ENCODE measurements around the gene SUFU. TPM values are rescaled to one million over a fixed set of nuclear protein-coding genes. Genes with fewer than 3 reads are reported as not detected.

Gene SUFU
- total RNA-seq, 1 donor = 3.6 TPM

DNA sequence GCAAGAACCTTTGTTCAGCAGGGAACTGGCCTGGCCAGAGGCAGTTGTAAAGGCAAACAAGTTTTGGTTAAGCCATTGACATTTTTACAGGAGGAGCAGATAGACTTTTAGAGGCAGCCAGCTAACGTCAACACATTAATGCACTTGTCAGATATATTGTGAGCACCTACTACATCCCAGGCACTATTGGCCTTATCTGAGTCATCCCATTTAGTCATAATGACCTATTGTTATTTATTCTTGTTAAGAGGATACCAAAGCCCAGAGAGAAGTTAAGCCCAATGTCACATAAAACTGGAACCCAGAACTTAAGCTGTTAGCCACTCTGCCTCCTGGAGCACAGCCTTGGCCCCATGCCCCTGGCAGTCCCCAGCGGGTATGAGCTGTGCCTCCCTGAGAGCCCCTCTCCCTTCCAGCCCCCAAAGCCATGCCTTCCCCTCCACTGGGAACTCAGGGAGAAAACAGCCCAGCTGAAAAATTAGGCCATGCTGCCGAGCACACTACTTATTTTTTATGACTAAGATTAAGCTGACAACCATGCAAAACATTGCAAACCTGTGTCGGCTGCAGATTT is 107.8 kb downstream of the SUFU start:
- Histone ChIP-seq H3K27me3 (ENCODE audit: insufficient read depth, low read length) (no peaks in the 10 kb centered on the region), H3K4me3 (ENCODE audit: insufficient read depth, low read length) (no peak overlapping the region), H4K20me1 (ENCODE audit: insufficient read depth, low read length) (no peaks in the 10 kb centered on the region), H3K36me3 (ENCODE audit: insufficient read depth, low read length) (no peaks in the 10 kb centered on the region), H3K4me2 (ENCODE audit: insufficient read depth, low read length) (no peak overlapping the region), H2AFZ (ENCODE audit: low read length) (no peak overlapping the region), H3K4me1 (ENCODE audit: insufficient read depth, low read length) (peaks cover 10% of the 10 kb centered on the region), H3K9me3 (ENCODE audit: low read depth, low read length) (no peaks in the 10 kb centered on the region), H3K27ac (ENCODE audit: low read depth, low read length) (no peak overlapping the region), H3K79me2 (ENCODE audit: insufficient read depth, low read length) (no peaks in the 10 kb centered on the region)
- TF ChIP-seq CTCF (IDR thresholded peaks at IDR 0.05; ENCODE audit: extremely low read depth, low read depth, low read length) = no peak
- DNase-seq (ENCODE audit: insufficient read length, low spot score, missing footprints) = no peak

- Histone ChIP-seq H3K79me2 (ENCODE audit: insufficient read depth, low read length) (no peaks in the 10 kb centered on the region), H3K4me3 (ENCODE audit: insufficient read depth, low read length) (no peak overlapping the region), H3K9me3 (ENCODE audit: low read depth, low read length) (no peaks in the 10 kb centered on the region), H3K27me3 (ENCODE audit: insufficient read depth, low read length) (no peaks in the 10 kb centered on the region), H3K36me3 (ENCODE audit: insufficient read depth, low read length) (peaks cover 4% of the 10 kb centered on the region), H3K4me2 (ENCODE audit: insufficient read depth, low read length) (no peak overlapping the region), H4K20me1 (ENCODE audit: insufficient read depth, low read length) (no peaks in the 10 kb centered on the region), H3K27ac (ENCODE audit: low read depth, low read length) (no peak overlapping the region), H2AFZ (ENCODE audit: low read length) (no peak overlapping the region), H3K4me1 (ENCODE audit: insufficient read depth, low read length) (peaks cover 10% of the 10 kb centered on the region)
- no peak for DNase-seq (ENCODE audit: insufficient read length, low spot score, missing footprints)
- no peak for TF ChIP-seq CTCF (IDR thresholded peaks at IDR 0.05; ENCODE audit: extremely low read depth, low read depth, low read length)
Observed at GRCh38 chr10:102612964-102613275, 109.1 kb downstream of the SUFU start.

DNA sequence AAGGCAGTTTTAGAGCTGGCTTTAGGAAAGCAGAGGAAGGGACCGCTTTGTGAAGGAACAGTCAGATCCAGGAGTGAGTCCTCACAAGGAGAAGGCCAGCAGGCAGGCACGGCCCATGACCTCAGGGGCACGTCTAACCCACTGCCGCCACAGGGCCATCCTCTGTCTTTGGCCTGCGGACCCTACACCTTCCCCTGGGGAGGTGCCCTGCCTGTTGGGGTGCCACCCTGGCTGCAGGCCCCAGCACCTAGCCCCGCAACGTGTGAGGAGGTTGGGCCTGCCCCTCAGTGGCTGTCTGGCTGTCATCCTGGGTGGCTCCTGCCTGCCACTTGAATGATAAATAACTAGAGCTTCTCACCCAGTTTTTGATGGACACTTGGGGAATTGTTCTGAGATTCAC is 109.5 kb downstream of the SUFU start:
- peaks cover 6% of the 10 kb centered on the region for H3K36me3 ChIP-seq (ENCODE audit: insufficient read depth, low read length)
- TF ChIP-seq CTCF (IDR thresholded peaks at IDR 0.05; ENCODE audit: extremely low read depth, low read depth, low read length) = no peak
- no peak overlapping the region for H3K4me2 ChIP-seq (ENCODE audit: insufficient read depth, low read length)
- H3K9me3 ChIP-seq (ENCODE audit: low read depth, low read length) = no peaks in the 10 kb centered on the region
- H3K79me2 ChIP-seq (ENCODE audit: insufficient read depth, low read length) = no peaks in the 10 kb centered on the region
- no peaks in the 10 kb centered on the region for H4K20me1 ChIP-seq (ENCODE audit: insufficient read depth, low read length)
- H2AFZ ChIP-seq (ENCODE audit: low read length) = no peak overlapping the region
- H3K27me3 ChIP-seq (ENCODE audit: insufficient read depth, low read length) = no peaks in the 10 kb centered on the region
- no peak for DNase-seq (ENCODE audit: insufficient read length, low spot score, missing footprints)
- H3K4me3 ChIP-seq (ENCODE audit: insufficient read depth, low read length) = no peak overlapping the region
- no peak overlapping the region for H3K27ac ChIP-seq (ENCODE audit: low read depth, low read length)
- peaks cover 10% of the 10 kb centered on the region for H3K4me1 ChIP-seq (ENCODE audit: insufficient read depth, low read length)

GRCh38 chr10:102613785-102614184 is 110.0 kb downstream of the SUFU start:
- no peaks in the 10 kb centered on the region for H4K20me1 ChIP-seq (ENCODE audit: insufficient read depth, low read length)
- H3K27ac ChIP-seq (ENCODE audit: low read depth, low read length) = no peak overlapping the region
- no peak for TF ChIP-seq CTCF (IDR thresholded peaks at IDR 0.05; ENCODE audit: extremely low read depth, low read depth, low read length)
- peaks cover 6% of the 10 kb centered on the region for H3K36me3 ChIP-seq (ENCODE audit: insufficient read depth, low read length)
- no peak overlapping the region for H2AFZ ChIP-seq (ENCODE audit: low read length)
- H3K4me3 ChIP-seq (ENCODE audit: insufficient read depth, low read length) = no peak overlapping the region
- no peak for DNase-seq (ENCODE audit: insufficient read length, low spot score, missing footprints)
- no peak overlapping the region for H3K4me2 ChIP-seq (ENCODE audit: insufficient read depth, low read length)
- peaks cover 10% of the 10 kb centered on the region for H3K4me1 ChIP-seq (ENCODE audit: insufficient read depth, low read length)
- H3K9me3 ChIP-seq (ENCODE audit: low read depth, low read length) = no peaks in the 10 kb centered on the region
- no peaks in the 10 kb centered on the region for H3K27me3 ChIP-seq (ENCODE audit: insufficient read depth, low read length)
- no peaks in the 10 kb centered on the region for H3K79me2 ChIP-seq (ENCODE audit: insufficient read depth, low read length)

All from osteoblast (primary cell).